Dendritic cell treated with granulocyte-macrophage colony-stimulating factor and Interleukin-4, amounts not matched to agents 40 ng/mL and 50 ng/mL, for 4 days (primary cell): ENCODE measurements around the gene TCL1B.

Experiments used
- H3K27ac Mint-ChIP-seq: one replicate; pipeline ENCODE4 v1.8.0; 2022; ENCODE audit warnings: mild to moderate bottlenecking, mixed read lengths
- H3K27me3 Mint-ChIP-seq: one replicate; pipeline ENCODE4 v1.8.0; 2022; ENCODE audit warnings: mild to moderate bottlenecking, mixed read lengths
- H3K36me3 Mint-ChIP-seq: one replicate; pipeline ENCODE4 v1.8.0; 2022; ENCODE audit warnings: low read depth, mixed read lengths
- H3K4me1 Mint-ChIP-seq: one replicate; pipeline ENCODE4 v1.8.0; 2022; ENCODE audit warnings: low read depth, mixed read lengths
- H3K4me3 Mint-ChIP-seq: one replicate; pipeline ENCODE4 v1.8.0; 2022; ENCODE audit warnings: mild to moderate bottlenecking, moderate library complexity, mixed read lengths
- H3K9me3 Mint-ChIP-seq: one replicate; pipeline ENCODE4 v1.8.0; 2022; ENCODE audit warnings: mixed read lengths
- intact Hi-C: fragments of 100-400 bp; cut with micrococcal nuclease; formaldehyde crosslinking; loops from one replicate; pipeline ENCODE4 v1.15.0; 2022

The TCL1B gene

GRCh38 chr14:95685978-95686922 is at the start of gene TCL1B:
TSS of gene TCL1B (plus strand) at chr14:95686426. CDS start at chr14:95686468, 42 bp downstream.
- no peaks in the 10 kb centered on the region for H3K9me3 Mint-ChIP-seq
- intact Hi-C loops = no loop called here

DNA sequence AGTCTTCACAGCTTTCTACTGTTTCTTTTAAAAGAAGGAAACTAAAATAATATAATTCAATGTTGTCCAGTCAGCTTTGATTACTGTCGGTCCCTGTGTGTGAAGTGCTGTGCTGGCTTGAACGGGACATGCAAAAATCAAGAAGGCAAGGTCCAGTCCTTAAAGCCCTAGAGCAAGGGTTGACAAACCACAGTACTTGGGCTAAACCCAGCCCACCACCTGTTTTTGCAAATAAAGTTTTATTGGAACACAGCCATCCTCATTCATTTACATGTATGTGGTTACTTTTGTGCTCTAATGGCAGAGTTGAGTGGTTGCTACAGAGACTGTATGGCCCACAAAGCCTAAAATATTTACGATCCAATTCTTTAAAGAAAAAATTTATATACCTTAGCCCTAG is 41.2 kb upstream of the TCL1B start:
- no peaks in the 10 kb centered on the region for H3K27me3 Mint-ChIP-seq
- H3K27ac Mint-ChIP-seq = no peak overlapping the region
- H3K9me3 Mint-ChIP-seq = no peaks in the 10 kb centered on the region
- intact Hi-C loops = no loop called here
- no peak overlapping the region for H3K4me3 Mint-ChIP-seq
- H3K4me1 Mint-ChIP-seq = no peaks in the 10 kb centered on the region
- no peaks in the 10 kb centered on the region for H3K36me3 Mint-ChIP-seq

More at GRCh38 chr14:95685978-95686922, at the start of gene TCL1B:
- no peak within 1 kb of the TSS for H3K4me3 Mint-ChIP-seq
- H3K27me3 Mint-ChIP-seq = no peaks in the 10 kb centered on the region
- H3K4me1 Mint-ChIP-seq = no peaks in the 10 kb centered on the region
- H3K27ac Mint-ChIP-seq = no peak within 1 kb of the TSS
- H3K36me3 Mint-ChIP-seq = no peaks in the 10 kb centered on the region

DNA sequence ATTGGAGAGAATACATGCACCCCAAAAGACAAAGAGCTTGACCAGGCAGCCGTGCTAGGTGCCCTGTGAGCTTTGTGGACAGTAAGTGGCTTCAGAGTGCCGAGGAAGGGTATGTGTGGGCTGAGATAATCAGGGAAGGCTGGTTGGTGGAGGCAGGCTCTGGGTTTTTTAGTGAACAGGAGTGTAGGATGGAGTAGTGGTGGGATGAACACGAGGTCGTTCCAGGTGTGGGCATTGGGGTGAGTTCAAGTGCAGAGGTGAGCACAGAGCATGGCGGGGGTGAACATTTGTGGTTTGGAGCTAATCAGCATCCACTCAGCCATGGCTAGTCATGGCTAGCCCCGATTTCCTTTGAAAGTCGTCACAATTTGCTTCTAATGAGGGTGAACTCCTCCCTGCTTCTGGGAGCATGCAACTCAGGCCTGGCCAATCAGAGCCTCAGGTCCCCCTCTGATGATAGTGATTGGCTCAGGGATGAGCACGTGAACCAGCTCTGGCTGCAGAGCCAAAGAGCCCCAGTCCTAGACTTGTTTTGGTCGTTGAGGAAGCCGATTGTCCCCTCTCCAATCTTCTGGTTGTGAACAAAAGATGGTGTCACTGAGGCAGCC is 40.7 kb upstream of the TCL1B start:
- H3K27ac Mint-ChIP-seq = no peak overlapping the region
- intact Hi-C loops = no loop called here

GRCh38 chr14:95647926-95648325 is 38.3 kb upstream of the TCL1B start:
- intact Hi-C loops = no loop called here
- no peaks in the 10 kb centered on the region for H3K4me1 Mint-ChIP-seq
- no peak overlapping the region for H3K27ac Mint-ChIP-seq
- no peaks in the 10 kb centered on the region for H3K9me3 Mint-ChIP-seq
- H3K27me3 Mint-ChIP-seq = no peaks in the 10 kb centered on the region
- H3K4me3 Mint-ChIP-seq = no peak overlapping the region
- H3K36me3 Mint-ChIP-seq = no peaks in the 10 kb centered on the region

More for the DNA sequence above, 40.7 kb upstream of the TCL1B start:
- H3K9me3 Mint-ChIP-seq = no peaks in the 10 kb centered on the region
- no peaks in the 10 kb centered on the region for H3K4me1 Mint-ChIP-seq
- H3K4me3 Mint-ChIP-seq = no peak overlapping the region
- no peaks in the 10 kb centered on the region for H3K36me3 Mint-ChIP-seq
- H3K27me3 Mint-ChIP-seq = no peaks in the 10 kb centered on the region

DNA sequence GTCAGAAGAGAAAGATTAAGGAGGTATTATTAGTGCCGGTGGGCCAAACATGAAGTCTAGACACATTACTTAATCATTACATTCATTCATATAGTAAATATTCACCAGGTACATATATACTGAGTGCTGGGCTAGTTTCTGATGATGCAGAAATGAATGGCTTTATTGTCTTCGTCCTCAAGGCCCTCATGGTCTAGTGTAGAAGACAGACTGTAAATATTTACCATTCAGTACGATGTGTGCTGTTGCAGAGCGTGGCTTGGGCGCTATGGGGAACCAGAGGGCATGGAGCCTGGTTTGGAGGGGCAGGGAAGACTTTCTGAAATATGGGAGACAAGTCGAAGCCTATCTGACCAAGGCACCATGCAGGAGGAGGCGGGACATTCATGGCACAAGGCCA is 37.0 kb upstream of the TCL1B start:
- H3K27ac Mint-ChIP-seq = no peak overlapping the region
- intact Hi-C loops = no loop called here
- H3K9me3 Mint-ChIP-seq = no peaks in the 10 kb centered on the region
- H3K36me3 Mint-ChIP-seq = no peaks in the 10 kb centered on the region
- H3K4me1 Mint-ChIP-seq = no peaks in the 10 kb centered on the region
- no peak overlapping the region for H3K4me3 Mint-ChIP-seq
- H3K27me3 Mint-ChIP-seq = no peaks in the 10 kb centered on the region

GRCh38 chr14:95651028-95651427 is 35.2 kb upstream of the TCL1B start:
- no peak overlapping the region for H3K27ac Mint-ChIP-seq
- H3K9me3 Mint-ChIP-seq = no peaks in the 10 kb centered on the region
- intact Hi-C loops = no loop called here
- no peaks in the 10 kb centered on the region for H3K27me3 Mint-ChIP-seq
- H3K4me3 Mint-ChIP-seq = no peak overlapping the region
- H3K4me1 Mint-ChIP-seq = no peaks in the 10 kb centered on the region
- H3K36me3 Mint-ChIP-seq = no peaks in the 10 kb centered on the region

DNA sequence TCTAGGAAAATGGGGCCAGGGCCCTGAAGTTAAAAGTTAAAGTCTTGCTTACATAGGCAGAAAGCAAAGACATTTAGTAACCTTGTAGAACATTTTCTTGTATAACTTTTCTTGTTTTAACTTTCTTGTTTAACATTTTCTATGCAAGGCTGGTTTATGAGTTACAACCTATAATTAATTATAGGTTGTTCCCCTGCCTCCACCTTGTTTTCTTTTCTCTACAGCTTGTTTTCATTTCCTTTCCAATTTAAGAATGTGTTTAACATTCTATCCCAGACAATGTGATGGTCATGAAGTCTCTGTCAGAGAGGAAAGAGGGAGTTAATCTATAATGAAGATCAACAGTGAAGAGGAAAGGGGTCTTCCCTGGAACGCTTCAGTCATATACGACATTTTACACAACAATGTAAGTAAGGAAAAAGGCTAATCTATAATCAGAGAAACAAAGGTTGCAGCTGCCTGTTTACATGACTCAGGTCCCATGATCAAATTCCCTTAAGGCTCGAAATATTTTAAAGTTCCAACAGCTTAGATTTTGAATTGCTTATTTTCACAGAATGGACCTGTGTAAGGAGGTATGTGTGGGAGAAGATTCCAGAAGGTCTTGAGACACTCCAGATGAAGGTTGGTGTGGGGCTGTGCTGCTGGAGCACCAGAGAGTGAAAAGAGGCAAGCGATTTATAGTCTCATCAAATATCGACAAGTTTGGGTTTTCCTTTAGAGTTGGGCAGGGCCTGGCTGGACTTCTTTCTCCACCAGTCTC is 34.2 kb upstream of the TCL1B start:
- Mint-ChIP-seq H3K4me3 (no peak overlapping the region), H3K4me1 (no peaks in the 10 kb centered on the region), H3K36me3 (no peaks in the 10 kb centered on the region), H3K27me3 (no peaks in the 10 kb centered on the region), H3K27ac (no peak overlapping the region), H3K9me3 (no peaks in the 10 kb centered on the region)
- intact Hi-C loops = no loop called here

GRCh38 chr14:95652690-95653089 is 33.5 kb upstream of the TCL1B start:
- no peaks in the 10 kb centered on the region for H3K36me3 Mint-ChIP-seq
- intact Hi-C loops = no loop called here
- H3K4me3 Mint-ChIP-seq = no peak overlapping the region
- H3K27ac Mint-ChIP-seq = no peak overlapping the region
- H3K4me1 Mint-ChIP-seq = no peaks in the 10 kb centered on the region
- no peaks in the 10 kb centered on the region for H3K27me3 Mint-ChIP-seq
- H3K9me3 Mint-ChIP-seq = no peaks in the 10 kb centered on the region

DNA sequence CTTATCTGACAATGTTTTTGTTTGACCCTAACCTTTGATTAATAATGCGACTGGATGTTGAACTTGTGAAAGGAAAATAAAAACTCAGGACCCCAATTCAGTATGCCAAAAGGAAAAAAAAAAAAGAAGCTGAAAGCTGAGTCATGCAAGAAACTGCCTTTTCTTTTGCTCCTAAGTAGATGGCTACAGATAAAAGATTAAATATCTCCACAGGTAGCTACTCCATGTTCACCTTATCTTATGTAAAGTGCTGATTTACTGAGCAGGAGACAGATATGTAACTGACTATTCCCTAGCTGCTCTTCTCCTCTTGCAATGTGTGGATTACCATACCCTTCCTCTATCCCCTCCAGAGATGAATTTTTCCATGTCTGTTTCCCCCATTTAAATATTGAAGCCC is 30.8 kb upstream of the TCL1B start:
- intact Hi-C loops = no loop called here
- H3K9me3 Mint-ChIP-seq = no peaks in the 10 kb centered on the region
- no peaks in the 10 kb centered on the region for H3K36me3 Mint-ChIP-seq
- no peak overlapping the region for H3K4me3 Mint-ChIP-seq
- no peak overlapping the region for H3K27ac Mint-ChIP-seq
- no peaks in the 10 kb centered on the region for H3K4me1 Mint-ChIP-seq
- H3K27me3 Mint-ChIP-seq = no peaks in the 10 kb centered on the region

- Mint-ChIP-seq H3K4me1 (no peaks in the 10 kb centered on the region), H3K27ac (no peak overlapping the region), H3K27me3 (no peaks in the 10 kb centered on the region), H3K4me3 (no peak overlapping the region), H3K9me3 (no peaks in the 10 kb centered on the region), H3K36me3 (no peaks in the 10 kb centered on the region)
- intact Hi-C loops = no loop called here
Measured at GRCh38 chr14:95656634-95657033, 29.6 kb upstream of the TCL1B start.

DNA sequence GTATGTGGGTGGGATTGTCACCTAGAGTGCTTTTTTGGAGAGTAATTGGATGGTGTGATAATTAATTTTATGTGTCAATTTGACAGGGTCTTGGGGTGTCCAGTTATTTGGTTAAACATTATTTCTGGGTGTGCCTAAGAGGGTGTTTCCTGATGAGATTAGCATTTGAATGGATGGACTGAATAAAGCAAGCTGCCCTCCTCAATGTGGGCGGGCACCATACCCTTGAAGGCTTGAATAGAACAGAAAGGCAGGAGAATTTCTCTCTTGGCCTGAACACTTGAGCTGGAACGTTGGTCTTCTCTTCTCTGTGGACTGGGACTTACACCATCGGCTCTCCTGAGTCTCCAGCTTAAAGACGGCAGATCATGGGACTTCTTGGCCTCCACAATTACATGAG is 28.8 kb upstream of the TCL1B start:
- Mint-ChIP-seq H3K27ac (no peak overlapping the region), H3K9me3 (no peaks in the 10 kb centered on the region), H3K4me1 (no peaks in the 10 kb centered on the region), H3K36me3 (no peaks in the 10 kb centered on the region), H3K4me3 (no peak overlapping the region), H3K27me3 (no peaks in the 10 kb centered on the region)
- intact Hi-C loops = no loop called here

DNA sequence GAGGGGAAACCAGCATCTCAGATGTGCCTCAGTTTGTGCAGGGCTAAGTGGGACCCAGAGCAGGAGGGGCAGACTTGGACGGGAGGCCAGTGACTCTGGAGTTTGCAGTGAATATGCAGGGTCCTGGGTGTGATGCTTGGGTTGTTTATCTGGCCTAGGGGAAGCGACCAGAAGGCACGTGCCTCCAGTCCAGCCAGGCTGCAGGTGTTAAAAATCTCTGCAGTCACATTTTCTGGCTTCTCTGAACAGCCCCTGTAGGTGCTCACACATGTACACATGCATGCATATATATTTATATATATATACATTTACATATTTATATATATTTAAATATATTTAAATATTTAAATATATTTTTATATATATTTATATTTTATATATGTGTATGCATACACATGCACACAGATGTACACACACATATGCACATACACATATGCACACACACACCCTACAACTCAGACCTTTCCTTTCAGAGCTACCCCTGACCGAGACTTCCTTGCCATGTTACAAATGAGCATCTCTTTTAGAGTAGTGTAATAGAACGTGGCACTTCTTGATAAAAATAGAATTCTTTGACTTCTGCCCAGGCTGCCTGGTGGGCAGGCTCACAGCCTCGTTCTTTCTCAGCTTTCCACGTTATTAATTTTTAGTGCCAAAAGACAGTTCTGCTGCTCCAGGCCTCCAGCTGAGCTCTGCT is 26.8 kb upstream of the TCL1B start:
- Mint-ChIP-seq H3K27ac (no peak overlapping the region), H3K9me3 (no peaks in the 10 kb centered on the region), H3K4me1 (no peaks in the 10 kb centered on the region), H3K36me3 (no peaks in the 10 kb centered on the region), H3K4me3 (no peak overlapping the region), H3K27me3 (no peaks in the 10 kb centered on the region)
- intact Hi-C loops = no loop called here

GRCh38 chr14:95659990-95660385 is 26.2 kb upstream of the TCL1B start:
- intact Hi-C loops = no loop called here
- Mint-ChIP-seq H3K9me3 (no peaks in the 10 kb centered on the region), H3K27ac (no peak overlapping the region), H3K36me3 (no peaks in the 10 kb centered on the region), H3K4me3 (no peak overlapping the region), H3K27me3 (no peaks in the 10 kb centered on the region), H3K4me1 (no peaks in the 10 kb centered on the region)
